Measurements from ENCODE around the gene LSM10.

DNA sequence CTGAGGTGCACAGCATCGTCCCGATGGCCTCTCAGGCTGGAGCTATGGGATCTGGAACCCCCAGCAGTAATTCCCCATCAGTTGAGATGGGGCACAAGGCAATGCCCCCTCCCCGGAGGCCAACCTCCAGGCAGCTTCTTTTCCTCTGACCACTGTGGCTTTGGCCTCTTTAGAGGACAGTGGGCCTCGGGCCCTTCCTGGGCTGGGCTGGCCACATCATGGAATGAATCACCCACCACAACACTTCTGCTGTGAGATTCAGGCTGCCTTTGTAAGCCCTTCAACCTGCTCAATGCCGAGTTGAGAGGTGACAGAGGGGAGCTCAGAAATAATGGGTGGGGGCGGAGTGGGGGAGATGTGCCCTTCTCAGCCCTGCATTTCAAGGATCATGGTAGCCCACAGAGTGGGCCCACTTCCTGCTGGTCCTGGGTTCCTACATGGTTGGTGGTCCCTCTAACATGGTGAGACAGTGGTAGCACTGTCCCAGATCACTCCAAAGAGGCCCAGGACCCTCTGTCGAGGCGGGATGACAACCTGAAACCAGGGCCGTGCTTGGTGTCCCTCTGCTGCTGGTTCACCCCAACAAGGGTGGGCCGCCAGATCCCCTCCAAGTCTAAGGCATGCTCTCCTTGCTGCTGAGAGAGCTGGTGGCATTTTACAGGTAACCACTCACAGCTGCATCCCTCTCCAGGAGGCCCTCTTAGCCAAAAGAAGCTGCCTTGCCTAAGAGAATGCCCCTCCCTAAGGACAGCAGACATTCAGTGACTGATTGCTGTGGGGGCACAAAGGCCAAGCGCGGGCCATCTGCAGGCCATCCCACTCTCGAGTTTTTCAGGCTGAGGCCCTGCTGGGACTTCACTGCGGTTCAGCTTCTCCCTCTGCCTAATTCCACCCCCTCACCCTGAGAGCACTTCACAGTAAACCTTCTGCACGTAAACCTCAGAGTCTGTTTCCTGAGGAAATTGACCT lies 44.5 kb downstream of the LSM10 start:
- no peak for TF ChIP-seq EZH2 (IDR thresholded peaks at IDR 0.05; ENCODE audit: insufficient read depth, poor library complexity, severe bottlenecking)
- TF ChIP-seq EZH2phosphoT487 (IDR thresholded peaks at IDR 0.05; ENCODE audit: insufficient read depth, low read depth) = no peak

Measured in GM23248 (cell line).